GM19463 (cell line): ENCODE measurements around the gene SYNGR2.

ENCODE experiments used
- ATAC-seq: cut with Tn5 transposase; IDR thresholded peaks from one replicate; pipeline ENCODE4 v1.9.1; 2021; ENCODE audit warnings: mild to moderate bottlenecking, moderate library complexity; ENCODE audit not compliant: unreplicated experiment

The SYNGR2 gene

DNA sequence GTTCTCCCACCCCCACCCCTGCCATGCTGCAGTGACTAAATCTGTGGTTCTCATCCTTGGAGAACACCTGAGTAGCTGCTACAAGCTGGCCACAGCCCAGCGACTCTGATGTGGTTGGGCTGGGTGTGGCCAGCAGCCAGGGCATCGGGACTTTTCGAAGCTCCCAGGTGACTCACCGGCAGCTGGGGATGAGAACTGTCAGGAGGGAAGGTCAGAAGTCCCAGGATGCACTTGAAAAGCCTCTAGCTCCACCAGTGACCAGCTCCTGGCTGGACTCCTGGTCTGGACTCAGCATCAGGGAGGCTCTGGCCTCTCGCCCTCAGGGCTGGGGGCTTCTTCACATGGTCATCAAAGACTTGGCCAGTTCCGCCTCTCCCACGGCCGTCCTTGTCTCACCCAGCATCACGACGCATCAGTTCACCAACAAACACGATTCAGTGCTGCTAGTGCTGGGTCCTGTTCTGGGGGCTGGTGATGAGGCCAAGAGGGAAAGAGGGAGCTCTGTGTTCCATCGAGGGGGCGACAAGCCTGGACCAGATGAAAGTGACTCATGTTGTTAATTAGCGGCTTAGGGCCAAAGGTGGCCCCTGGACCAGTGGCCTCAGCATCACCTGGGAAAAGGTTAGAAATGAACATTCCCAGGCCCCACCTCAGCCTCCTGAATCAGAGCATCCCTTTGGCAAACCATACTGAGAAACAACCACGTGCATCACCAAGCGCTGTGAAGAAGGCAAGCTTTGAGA is 26.1 kb upstream of the SYNGR2 start:
- ATAC-seq: no peak

DNA sequence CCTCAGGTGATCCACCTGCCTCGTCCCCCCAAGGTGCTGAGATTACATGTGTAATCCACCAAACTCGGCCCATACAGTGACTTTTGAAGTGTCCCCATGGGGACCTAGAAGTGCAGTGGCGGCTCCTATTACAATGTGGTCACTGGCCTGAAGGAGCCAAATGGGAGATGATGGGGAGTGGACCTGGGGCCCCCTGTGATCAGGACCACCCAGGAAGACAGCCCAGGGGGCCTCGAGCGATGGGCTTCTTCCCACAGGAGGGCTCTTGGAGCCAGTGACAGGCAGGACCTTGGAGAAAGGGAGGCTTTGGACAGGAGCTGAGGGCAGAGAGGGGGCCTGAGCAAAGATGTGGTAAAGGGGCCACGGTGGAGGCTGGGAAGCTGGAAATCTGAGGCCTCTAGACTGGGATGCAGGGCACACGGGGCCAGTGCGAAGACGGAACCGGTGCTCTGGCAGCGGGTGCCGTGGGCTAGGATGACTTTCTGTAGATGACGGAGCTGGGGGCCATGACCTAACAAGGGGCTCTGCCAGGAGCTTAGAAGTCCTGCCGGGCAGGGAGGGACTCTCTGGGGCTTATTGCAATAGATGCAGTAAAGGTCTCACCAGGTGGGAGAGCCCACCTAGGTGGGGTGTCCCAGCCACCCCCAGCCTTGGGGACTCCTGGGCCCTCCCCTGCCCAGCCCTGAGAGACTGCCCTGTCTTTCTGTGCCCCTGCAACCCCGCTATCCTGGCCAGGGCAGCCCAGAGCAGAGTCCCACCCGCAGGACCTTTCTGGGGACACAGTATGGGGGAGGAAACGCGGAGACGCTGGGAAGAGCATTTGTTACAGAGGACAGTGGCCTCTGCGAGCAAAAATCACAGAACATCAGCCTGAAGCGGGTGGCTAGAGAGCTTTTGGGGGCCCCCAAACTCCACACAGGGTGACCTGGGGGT is 24.9 kb upstream of the SYNGR2 start:
- ATAC-seq: no peak

DNA sequence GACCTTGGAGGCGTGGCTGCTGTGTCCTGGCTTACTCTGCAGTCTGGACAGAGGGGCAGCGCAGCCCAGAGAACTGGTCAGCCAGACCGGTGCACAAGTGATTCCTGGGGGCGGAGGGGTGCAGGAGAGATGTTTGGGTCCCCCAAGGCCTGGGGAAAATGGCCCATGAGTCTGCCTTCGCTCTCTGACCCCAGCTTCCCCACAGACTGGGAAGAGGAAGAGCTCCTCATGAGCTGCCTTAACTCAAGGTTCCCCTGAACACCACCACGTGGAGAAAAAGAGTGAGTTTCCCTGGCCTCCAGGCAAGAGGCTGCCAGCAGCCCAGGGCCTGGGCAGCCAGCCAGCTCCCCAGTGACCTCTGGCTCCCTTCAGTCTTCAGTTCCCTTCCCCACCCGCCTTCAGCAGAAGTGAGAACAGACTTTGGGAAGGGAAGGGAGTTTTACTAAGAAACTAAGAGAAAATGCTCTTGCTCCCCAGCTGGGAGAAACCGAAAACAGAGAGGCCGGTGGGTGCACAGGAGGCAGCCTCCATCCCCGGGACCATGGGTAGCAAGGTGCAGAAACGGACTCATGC is 24.1 kb upstream of the SYNGR2 start:
- ATAC-seq: no peak

DNA sequence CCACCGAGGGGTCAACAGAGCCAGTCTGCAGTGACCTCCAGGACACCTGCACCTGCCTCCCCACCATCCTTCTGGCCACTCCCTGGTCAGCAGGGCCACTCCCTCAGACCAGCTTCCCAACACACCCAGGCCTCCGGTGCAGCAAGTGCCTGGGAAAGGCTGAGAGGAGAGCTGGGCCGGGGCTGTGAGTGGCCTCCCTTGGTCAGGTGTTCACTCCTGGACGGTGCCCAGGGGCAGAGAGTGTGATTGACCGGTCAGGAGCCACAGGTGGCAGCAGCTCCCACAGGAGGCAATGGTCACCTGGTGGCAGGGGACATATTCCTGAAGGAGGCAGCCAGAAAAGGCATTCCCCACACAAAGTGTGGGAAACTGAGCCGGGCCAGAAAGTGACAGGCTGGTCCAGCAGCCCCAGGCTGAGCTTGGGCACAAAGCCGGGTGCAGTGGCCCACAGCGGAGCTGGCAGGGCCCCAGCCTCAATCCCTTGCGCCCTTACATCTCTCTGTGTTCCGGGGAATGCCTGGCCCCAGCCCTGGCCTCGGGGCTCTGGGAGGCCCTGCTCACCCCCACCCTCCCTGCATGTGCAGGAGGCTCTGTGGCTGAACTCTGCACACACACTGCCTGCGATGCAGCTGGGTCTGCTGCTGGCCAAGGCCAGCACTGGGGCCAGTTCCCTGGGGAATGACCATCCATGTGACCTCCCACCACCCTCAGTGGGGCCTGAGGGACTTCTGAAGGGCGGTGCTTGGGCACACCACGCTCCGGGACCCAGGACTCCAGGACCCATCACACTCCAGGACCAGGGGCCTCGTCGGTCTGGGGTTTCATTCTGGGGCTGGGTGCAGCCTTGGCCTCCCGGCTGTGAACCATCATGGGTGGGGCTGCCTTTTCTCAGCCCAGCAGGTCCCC is 23.4 kb upstream of the SYNGR2 start:
- no peak for ATAC-seq

DNA sequence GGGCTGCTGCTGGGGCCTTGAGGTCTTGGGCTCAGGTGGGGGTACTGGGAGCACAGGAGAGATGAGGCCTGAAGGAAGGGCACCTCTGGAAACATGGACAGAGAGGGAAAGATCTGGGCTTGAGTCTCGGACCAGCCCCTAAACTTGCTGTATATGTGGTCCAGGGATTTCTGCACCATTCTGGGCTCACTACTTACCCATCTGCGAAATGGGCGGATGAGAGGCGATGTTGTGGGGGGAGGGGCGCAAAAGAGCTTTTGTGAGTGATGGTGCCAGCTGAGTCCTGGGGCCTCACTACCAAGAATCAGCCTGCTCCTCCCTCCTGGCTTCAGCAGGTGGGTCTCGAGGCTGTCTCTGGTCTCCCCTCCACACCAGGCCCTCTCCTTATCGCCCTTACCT is 21.9 kb upstream of the SYNGR2 start:
- ATAC-seq: no peak

DNA sequence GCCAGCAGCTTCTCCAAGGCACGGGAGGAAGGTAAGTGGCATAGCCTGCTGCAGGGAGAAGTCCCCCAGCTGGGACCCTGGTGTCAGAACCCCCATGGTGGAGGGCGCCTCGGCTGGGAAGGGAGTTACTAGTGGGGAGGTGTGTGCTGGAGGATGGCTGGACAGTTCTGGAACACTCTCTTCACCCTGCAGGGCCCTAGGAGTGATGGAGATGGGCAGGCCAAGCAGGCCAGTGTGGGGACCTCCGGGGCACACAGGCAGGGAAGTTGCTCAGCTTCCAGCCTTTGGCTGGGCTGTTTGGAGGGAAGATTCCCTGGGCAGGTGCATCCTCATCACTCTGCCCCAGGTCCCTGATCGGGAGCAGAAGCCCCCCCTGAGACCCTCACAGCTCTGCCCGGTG is 21.5 kb upstream of the SYNGR2 start:
- no peak for ATAC-seq

DNA sequence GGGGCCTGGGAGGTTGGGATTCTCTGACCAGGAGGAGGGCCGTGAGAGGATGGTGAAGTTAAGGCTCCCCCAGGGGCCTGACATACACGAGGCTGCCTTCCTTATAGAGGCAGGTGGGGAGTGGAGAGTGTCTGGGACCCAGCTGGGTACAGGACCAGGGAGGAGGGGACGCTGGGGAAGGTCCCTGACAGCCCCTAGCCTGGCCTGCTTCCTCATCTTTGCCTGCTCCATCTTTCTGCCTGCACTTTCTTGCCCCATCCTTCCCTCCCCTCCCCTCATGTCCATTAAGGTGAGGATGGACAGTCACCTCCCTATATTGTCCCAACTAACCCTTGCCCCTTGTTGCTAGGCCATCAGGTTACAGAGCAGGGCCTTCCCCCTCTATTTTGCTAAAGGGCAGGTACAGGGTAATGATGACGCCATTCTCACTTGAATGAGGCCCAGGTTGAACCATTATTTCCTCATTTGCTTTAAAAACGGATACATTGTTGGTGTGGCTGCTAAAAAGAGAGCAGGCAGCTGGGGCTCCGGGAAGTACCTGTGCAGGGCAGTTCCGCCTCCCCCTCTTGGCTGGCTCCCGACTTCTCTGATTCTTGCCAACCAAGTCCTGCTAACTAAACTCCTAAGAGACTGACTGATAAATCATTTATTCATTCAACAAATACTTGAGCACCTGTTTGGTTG is 20.9 kb upstream of the SYNGR2 start:
- ATAC-seq: peak; percentile 49

DNA sequence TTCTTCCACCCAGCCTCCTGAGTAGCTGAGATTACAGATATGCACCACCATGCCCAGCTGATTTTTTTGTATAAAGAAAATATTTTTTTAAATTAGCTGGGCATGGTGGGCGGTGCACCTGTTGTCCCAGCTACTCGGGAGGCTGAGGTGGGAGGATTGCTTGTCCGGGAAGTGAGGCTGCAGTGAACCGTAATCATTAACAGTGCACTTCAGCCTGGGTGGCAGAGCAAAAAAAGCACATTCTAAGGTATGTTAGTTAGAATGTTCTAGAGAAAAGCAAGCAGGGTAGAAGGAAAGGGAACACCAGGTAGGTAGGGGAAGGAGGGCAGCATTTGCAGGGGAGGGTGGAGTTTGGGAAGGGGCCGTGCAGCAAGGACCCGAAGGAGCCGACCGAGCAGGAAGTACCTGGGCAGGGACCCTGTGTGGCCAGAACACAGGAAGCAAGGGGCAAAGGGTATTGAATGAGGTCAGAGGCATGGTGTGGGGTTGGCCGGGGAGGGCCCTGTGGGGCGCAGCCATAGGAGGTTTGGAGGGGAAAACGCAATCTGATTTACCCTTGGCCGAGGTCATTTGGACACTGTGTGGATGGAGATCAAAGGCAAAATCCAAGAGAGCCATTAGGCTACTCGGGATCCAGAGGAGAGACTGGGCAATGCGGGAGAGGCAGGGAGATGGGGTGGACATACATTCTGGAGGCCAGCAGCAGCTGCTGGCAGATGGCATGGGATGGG is 19.9 kb upstream of the SYNGR2 start:
- no peak for ATAC-seq

DNA sequence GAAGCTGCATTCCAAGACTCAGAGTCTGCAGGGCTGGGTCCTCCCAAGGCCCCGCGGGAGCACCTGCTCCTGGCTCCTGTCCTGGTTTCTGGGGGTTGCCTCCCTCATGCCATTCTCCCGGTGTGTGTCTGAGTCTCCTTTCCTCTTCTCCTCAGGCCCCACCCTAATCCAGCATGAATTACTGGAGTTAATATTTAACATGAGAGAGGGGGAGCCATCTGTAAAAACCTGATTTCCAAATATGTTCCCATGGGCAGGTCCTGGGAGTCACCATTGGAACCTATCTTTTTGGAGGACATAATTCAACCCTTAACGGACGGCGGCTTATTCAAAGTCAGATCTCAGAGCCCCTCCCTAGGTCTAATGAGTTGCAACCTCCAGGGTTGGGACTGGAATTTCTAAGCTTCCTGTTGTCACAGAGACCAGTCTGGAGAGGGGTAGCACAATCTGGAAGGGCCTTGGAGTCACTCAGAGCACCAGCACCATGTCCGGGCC is 16.8 kb upstream of the SYNGR2 start:
- no peak for ATAC-seq

DNA sequence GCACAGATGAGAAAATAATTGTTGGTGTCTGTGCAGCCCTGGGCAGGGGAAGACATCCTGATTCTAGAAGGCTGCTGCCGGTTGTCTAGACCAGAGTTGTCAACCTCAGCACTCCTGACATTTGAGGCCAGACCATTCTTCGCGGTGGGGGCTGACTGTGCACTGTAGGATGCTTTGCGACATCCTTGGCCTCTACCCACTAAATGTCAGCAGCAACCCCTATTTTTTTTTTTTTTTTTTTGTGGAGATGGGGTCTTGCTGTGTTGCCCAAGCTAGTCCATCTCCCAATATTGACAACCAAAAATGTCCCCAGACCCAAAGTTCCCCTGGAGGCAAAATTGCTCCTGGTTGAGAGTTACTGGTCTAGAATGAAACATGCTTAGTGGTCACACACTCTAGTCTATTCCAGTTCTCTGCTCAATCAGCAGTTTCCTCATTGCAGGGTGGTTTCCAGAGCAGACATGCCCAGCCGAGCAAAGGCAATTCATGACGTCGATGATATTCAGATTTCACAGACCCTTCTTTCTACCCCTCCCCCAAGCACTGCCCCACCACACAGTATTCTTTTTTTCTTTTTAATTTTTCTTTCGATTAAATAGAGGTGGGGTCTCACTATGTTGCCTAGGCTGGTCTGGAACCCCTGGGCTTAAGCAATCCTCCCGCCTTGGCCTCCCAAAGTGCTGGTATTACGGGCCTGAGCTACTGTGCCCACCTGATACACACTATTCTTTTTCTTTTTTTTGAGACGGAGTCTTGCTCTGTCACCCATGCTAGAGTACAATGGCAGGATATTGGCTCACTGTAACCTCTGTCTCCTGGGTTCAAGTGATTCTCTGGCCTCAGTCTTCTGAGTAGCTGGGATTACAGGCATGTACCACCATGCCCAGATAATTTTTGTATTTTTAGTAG is 13.2 kb upstream of the SYNGR2 start:
- ATAC-seq: peak; percentile 48

DNA sequence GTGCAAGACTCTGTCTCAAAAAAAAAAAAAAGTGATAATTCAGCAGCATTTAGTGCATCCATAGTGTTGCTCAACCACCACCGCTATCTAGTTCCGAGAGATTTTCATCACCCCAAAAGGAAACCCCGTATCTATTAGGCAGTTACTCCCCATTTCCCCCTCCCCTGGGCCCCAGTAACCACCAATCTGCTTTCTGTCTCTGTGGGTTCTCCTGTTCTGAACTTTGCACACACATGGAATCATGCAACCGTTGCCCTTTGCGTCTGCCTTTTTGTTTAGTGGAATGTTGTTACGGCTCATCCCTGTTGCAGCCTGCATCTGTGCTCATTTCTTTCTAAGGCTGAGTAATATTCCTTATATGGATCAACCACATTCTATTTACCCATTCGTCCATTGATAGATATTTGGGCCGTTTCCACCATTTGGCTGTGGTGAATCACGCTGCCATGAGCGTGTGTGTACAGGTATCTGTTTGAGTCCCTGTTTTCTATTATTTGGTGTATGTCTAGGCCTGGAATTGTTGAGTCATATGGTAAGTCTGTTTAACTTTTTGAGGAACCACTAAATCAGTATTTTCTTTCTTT is 8.7 kb upstream of the SYNGR2 start:
- ATAC-seq: peak; percentile 43

DNA sequence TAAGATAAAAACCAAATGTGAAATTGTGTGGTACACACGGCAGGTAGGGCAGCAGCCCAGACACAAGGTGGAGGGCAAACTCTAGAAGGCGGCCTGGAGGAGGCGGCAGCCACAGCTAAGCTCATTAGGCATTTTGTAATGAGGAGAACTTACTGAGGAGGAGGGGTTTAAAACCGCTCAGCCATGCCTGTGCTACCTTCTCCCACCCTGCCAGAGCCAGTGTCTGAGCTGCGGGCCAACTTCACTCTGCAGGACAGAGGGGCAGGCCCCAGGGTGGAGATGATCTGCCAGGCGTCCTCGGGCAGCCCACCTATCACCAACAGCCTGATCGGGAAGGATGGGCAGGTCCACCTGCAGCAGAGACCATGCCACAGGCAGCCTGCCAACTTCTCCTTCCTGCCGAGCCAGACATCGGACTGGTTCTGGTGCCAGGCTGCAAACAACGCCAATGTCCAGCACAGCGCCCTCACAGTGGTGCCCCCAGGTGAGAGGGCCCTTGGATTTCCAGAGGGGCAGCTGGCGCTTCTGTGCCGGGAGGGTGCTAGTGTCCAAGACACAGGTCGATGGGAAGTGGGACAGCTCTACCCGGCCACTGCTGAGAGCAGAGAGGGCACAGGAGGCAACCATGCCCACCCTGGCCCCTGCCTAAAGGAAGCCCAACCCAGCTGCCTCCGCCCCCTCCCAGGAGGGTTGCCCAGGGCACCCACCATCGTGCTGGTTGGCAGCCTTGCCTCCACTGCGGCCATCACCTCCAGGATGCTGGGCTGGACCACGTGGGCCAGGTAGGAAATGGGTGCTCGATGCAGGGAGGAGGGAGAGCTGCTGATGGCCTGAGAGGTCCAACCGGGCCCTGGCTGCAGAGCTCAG is 4.3 kb upstream of the SYNGR2 start:
- ATAC-seq: no peak

DNA sequence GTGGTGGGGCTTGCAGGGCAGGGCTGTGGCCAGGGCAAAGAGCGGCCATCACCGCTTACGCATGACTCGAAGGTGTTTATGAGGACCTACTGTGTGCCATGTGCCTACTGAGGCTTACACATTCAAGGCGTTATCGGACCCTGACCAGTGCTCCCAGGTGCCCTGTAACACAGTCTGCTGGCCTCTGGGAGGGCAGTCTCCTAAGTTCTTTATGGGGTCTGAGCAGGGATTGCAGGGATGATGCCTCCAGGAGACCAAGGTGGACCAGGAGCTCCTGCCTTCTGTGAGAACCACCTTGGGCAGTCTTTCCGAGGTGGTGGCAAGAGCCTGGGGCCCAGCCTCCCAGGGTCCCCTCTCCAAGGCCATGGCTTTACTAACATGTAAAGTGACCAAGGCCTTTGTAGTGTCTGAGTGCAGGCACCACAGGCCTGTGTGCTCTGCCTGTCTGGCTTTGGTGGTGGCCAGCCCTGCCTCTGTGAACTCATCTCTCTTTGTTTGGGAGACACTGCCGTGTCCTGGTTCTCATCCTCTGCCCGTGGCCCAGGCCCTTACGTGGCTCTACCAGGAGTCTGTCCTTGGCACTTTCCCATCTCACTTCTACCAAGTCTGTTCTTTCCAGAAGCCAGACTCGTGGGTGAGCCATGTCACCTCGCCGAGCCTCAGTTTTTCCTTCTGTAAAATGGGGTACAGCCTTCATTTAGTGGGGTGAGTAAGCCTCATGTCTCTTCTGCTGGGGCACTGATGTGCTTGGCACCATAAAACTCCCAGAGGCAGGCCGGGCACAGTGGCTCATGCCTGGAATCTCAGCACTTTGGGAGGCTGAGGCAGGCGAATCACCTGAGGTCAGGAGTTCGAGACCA is 3.4 kb upstream of the SYNGR2 start:
- no peak for ATAC-seq

DNA sequence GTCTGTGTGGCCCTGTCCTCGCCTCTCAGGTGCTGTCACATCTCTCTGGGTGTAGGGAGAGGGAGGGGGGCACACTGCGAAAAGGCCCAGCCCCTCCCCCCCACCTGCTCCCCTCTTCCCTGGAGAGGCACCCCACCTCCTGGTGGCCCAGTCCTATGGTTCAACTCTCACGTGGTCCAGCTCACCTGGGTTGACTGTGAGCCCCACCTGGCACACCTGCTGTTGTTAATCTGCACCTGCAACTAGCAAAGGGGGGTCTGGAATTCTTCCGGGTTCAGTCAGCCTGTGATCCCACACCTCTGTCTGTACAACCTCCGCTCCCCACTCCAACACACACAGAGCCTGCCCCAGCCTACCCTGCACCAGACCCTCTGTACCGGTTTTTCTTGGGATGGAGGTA is 2.0 kb upstream of the SYNGR2 start:
- ATAC-seq: no peak

DNA sequence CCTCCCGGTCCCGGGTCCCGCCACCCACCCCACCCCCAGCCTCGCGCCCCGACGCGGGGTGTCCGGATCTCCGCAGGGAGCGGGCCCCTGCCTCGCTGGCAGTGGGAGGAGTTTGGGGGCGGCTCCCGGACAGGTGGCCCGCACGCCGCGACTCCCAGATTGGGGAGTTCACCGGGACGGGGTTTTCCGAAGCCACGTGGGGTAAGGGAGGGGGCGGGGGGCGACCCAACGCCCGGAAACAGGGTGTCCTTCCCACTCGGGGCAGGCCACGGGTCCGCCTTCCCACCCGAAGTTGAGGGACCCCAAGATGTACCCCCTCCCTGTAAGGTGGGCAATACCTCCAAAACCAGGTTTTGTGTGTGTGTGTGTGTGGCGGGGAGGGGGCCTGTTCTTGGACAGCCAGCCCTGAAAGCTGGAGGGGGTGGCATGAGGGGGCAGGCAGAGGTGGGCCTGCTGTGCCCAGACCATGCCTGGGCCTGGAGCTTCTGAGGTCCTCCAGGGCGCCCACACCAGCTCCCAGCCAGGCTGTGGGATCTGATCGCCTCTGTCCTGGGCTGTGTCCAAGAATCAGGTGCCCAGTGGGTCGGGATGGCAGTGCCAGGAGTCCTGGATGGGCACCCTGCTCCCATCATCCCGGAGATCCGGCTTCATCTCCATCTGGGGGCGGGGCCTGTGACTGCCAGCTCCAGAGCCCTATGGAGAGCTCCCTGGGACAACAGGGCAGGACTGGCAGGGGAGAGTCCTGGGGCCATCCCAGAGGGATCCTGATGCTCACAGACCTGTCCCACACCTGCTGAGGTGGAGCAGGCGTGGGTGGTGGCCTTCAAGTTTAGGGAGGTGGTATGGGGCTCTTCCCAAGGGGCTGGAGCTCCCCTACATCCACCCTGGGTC is 767 bp downstream of the SYNGR2 start:
- ATAC-seq: peak; percentile 34
